Neural progenitor cell (in vitro differentiated cells): ENCODE results near the gene PLEKHB2.

Experiments used
- EZH2 ChIP-seq: fragments of 200-600 bp; sonication (generic); IDR thresholded peaks from 2 replicates; pipeline ENCODE4 v1.6.1; 2017; ENCODE audit warnings: antibody characterized with exemption, mild to moderate bottlenecking, moderate library complexity
- EZH2phosphoT487 ChIP-seq: fragments of 200-600 bp; sonication (generic); IDR thresholded peaks from 2 replicates; pipeline ENCODE4 v1.6.1; 2017; ENCODE audit warnings: antibody characterized with exemption
- TF ChIP-seq, protein P1 (sequence below): fragments of 200-600 bp; sonication (generic); IDR thresholded peaks from 2 replicates; pipeline ENCODE4 v1.5.1; 2017; ENCODE audit warnings: antibody characterized with exemption, mild to moderate bottlenecking

- TF ChIP-seq, protein P1, sequence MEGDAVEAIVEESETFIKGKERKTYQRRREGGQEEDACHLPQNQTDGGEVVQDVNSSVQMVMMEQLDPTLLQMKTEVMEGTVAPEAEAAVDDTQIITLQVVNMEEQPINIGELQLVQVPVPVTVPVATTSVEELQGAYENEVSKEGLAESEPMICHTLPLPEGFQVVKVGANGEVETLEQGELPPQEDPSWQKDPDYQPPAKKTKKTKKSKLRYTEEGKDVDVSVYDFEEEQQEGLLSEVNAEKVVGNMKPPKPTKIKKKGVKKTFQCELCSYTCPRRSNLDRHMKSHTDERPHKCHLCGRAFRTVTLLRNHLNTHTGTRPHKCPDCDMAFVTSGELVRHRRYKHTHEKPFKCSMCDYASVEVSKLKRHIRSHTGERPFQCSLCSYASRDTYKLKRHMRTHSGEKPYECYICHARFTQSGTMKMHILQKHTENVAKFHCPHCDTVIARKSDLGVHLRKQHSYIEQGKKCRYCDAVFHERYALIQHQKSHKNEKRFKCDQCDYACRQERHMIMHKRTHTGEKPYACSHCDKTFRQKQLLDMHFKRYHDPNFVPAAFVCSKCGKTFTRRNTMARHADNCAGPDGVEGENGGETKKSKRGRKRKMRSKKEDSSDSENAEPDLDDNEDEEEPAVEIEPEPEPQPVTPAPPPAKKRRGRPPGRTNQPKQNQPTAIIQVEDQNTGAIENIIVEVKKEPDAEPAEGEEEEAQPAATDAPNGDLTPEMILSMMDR = no peak
- TF ChIP-seq EZH2 = no peak
- no peak for TF ChIP-seq EZH2phosphoT487
Measured at GRCh38 chr2:131063501-131064283, 41.4 kb upstream of the PLEKHB2 start.
